Measurements from ENCODE around the gene IER2. TPM values are rescaled to one million over a fixed set of nuclear protein-coding genes. Genes with fewer than 3 reads are reported as not detected.
A peak's percentile ranks its signal among the peaks of the same experiment; 100 is the strongest.
"Not testable (repeated sequence)": the region's sequence is repeated elsewhere in the genome, so short reads cannot be mapped to it uniquely, and the experiment has no call there.

IER2 gene
- total RNA-seq, 1 donor from 2014 or later = 115 TPM

DNA sequence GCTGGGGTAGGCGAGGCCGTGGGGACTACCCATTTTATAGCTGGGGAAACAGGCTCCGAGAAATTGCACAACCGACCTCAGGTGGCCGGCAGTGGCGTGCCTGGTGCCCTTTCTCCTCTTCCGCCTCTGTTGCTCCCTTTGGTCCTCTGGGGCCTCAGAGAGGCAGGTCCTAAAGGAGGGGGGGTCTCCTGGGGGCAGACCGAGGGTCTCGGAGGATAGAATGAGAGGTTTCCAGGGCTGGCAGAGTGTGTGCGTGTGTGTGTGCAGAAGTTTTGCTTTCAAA, 11.4 kb upstream of the IER2 start:
- H3K27ac Mint-ChIP-seq (ENCODE audit: unreplicated experiment) = no peak overlapping the region
- DNase-seq (ENCODE audit: low spot score) = no peak
- H3K36me3 Mint-ChIP-seq (ENCODE audit: low read depth, unreplicated experiment) = peaks cover 22% of the 10 kb centered on the region
- H3K4me1 Mint-ChIP-seq (ENCODE audit: unreplicated experiment) = peaks cover 4% of the 10 kb centered on the region
- peaks cover 4% of the 10 kb centered on the region for H3K27me3 Mint-ChIP-seq (ENCODE audit: unreplicated experiment)
- TF ChIP-seq, protein P1, sequence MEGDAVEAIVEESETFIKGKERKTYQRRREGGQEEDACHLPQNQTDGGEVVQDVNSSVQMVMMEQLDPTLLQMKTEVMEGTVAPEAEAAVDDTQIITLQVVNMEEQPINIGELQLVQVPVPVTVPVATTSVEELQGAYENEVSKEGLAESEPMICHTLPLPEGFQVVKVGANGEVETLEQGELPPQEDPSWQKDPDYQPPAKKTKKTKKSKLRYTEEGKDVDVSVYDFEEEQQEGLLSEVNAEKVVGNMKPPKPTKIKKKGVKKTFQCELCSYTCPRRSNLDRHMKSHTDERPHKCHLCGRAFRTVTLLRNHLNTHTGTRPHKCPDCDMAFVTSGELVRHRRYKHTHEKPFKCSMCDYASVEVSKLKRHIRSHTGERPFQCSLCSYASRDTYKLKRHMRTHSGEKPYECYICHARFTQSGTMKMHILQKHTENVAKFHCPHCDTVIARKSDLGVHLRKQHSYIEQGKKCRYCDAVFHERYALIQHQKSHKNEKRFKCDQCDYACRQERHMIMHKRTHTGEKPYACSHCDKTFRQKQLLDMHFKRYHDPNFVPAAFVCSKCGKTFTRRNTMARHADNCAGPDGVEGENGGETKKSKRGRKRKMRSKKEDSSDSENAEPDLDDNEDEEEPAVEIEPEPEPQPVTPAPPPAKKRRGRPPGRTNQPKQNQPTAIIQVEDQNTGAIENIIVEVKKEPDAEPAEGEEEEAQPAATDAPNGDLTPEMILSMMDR (IDR thresholded peaks at IDR 0.05; ENCODE audit: unreplicated experiment) = no peak
- H3K9me3 Mint-ChIP-seq (ENCODE audit: unreplicated experiment) = no peaks in the 10 kb centered on the region
- no peak overlapping the region for H3K4me3 Mint-ChIP-seq (ENCODE audit: unreplicated experiment)

DNA sequence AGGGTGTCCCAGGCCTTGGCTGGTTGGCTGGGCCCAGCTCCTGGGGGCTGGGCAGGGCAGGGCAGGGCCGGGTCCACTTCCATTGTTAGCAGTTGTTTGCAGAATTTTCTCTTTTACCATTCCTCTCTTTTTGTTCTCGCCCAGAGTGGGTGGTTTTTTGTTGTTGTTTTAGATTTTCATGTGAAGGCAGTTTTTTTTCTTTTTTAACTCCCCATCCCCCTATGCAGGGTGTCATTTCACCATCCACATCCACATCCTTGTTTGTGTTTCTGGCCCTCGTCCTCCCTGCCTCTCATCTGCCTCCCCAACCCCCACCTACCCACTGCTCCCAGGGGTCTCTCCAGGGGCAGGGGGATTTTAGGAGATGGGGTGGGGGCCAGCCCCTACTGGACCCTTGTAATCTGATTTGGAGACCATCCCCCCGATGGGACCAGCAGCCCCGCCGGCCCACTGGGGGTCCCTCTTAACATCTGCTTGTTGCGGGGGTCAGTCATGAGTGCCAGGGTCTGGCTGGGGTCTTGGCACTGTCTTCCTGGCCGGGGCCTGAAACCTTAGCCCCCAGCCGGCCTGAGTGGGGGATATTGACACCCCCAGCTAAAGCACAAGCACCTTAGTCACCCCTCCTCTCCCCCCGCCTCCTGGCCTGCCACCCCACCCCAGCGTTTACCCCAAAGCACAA, 10.4 kb upstream of the IER2 start:
- H3K27me3 Mint-ChIP-seq (ENCODE audit: unreplicated experiment) = peaks cover 4% of the 10 kb centered on the region
- peaks cover 22% of the 10 kb centered on the region for H3K36me3 Mint-ChIP-seq (ENCODE audit: low read depth, unreplicated experiment)
- no peak for DNase-seq (ENCODE audit: low spot score)
- peaks cover 4% of the 10 kb centered on the region for H3K4me1 Mint-ChIP-seq (ENCODE audit: unreplicated experiment)
- TF ChIP-seq, protein P1 (IDR thresholded peaks at IDR 0.05; ENCODE audit: unreplicated experiment) = no peak
- H3K4me3 Mint-ChIP-seq (ENCODE audit: unreplicated experiment) = peak overlapping the region; percentile 47
- peak overlapping the region; percentile 72 for H3K27ac Mint-ChIP-seq (ENCODE audit: unreplicated experiment)
- H3K9me3 Mint-ChIP-seq (ENCODE audit: unreplicated experiment) = no peaks in the 10 kb centered on the region

DNA sequence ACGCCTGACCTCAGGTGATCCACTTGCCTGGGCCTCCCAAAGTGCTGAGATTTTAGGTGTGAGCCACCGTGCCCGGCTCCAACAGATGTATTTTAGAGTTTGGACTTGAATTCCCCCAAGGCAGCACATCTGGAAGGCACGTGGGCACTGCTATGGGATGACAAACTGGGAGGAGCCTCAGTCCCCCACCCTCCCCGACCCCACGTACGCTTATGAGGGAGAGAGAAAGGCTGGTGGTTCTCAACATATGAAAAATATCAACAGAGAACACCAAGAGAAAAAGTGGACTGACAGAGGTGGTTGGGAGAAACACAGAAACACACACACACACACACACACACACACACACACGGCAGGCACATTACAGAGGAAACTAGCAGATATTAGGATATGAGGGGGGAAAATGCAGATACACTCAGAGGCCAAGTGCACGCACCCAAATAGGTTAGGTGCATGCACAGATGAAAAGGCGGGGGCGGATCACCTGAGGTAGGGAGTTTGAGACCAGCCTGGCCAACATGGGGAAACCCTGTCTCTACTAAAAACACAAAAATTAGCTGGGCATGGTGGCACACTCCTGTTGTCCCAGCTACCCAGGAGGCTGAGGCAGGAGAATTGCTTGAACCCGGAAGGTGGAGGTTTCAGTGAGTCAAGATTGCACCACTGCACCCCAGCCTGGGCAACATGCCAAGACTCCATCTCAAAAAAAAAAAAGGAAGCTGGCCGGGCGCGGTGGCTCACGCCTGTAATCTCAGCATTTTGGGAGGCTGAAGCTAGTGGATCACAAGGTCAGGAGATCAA, 3.2 kb upstream of the IER2 start:
- Mint-ChIP-seq H3K36me3 (ENCODE audit: low read depth, unreplicated experiment) (peaks cover 5% of the 10 kb centered on the region), H3K4me1 (ENCODE audit: unreplicated experiment) (peaks cover 16% of the 10 kb centered on the region), H3K9me3 (ENCODE audit: unreplicated experiment) (no peaks in the 10 kb centered on the region), H3K4me3 (ENCODE audit: unreplicated experiment) (peak overlapping the region; percentile 67), H3K27ac (ENCODE audit: unreplicated experiment) (no peak overlapping the region), H3K27me3 (ENCODE audit: unreplicated experiment) (peaks cover 9% of the 10 kb centered on the region)
- DNase-seq (ENCODE audit: low spot score) = no peak
- TF ChIP-seq, protein P1 (IDR thresholded peaks at IDR 0.05; ENCODE audit: unreplicated experiment) = no peak

GRCh38 chr19:13149173-13149627, 1.0 kb upstream of the IER2 start:
- Mint-ChIP-seq H3K4me3 (ENCODE audit: unreplicated experiment) (peak overlapping the region; percentile 83), H3K27ac (ENCODE audit: unreplicated experiment) (peak overlapping the region; percentile 36), H3K27me3 (ENCODE audit: unreplicated experiment) (peaks cover 20% of the 10 kb centered on the region), H3K4me1 (ENCODE audit: unreplicated experiment) (peaks cover 27% of the 10 kb centered on the region), H3K36me3 (ENCODE audit: low read depth, unreplicated experiment) (peaks cover 18% of the 10 kb centered on the region)
- not testable (repeated sequence) for H3K9me3 Mint-ChIP-seq (ENCODE audit: unreplicated experiment); DNase-seq (ENCODE audit: low spot score)

DNA sequence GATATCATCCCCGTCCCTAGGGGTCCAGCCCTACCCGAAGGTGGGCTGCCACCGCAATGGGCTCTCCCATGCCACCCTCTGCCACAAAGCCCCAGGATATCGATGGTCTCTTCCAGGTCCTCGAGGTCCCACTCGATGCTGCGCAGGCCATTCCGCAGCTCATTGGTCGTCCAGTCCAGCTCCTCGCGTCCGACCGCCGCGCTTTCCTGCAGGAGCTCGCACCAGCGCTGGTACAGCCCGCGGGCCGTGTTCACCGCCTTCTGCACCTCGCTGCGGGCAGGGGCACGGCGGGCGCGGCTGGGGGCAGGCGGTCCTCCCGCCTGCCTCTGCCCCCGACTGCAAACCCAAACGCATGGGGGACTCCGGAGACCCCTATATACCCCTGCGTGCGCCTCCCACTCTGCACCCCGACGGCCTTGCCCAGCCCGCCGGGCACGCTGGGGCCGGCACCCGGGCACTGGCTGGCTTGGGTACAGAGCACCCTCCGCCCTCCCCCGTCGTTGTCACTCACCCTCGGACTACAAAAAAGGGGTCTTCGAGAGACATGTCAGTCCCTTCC, 504 bp upstream of the IER2 start:
- Mint-ChIP-seq H3K4me1 (ENCODE audit: unreplicated experiment) (peaks cover 32% of the 10 kb centered on the region), H3K36me3 (ENCODE audit: low read depth, unreplicated experiment) (peaks cover 23% of the 10 kb centered on the region), H3K9me3 (ENCODE audit: unreplicated experiment) (no peaks in the 10 kb centered on the region), H3K4me3 (ENCODE audit: unreplicated experiment) (peak overlapping the region; percentile 99), H3K27me3 (ENCODE audit: unreplicated experiment) (peaks cover 24% of the 10 kb centered on the region), H3K27ac (ENCODE audit: unreplicated experiment) (no peak overlapping the region)
- TF ChIP-seq, protein P1 (IDR thresholded peaks at IDR 0.05; ENCODE audit: unreplicated experiment) = no peak
- peak; percentile 66 for DNase-seq (ENCODE audit: low spot score)

Data from endothelial cell (in vitro differentiated cells).